ENCODE data around the gene NME9.

NME9 gene

GRCh38 chr3:138361561-138361971 is 31.9 kb upstream of the NME9 start:
- no peak for DNase-seq

GRCh38 chr3:138360869-138361525 is 31.3 kb upstream of the NME9 start:
- DNase-seq: no peak

GRCh38 chr3:138359919-138360868 is 30.5 kb upstream of the NME9 start:
- peak in 1 of 2 experiments; percentile 26 for DNase-seq

GRCh38 chr3:138359148-138359918 is 29.7 kb upstream of the NME9 start:
- no peak for DNase-seq

- DNase-seq: no peak
These were observed 27.2 kb upstream of the NME9 start for GRCh38 chr3:138356730-138357405.

GRCh38 chr3:138355071-138355470 is 25.4 kb upstream of the NME9 start:
- DNase-seq: no peak

GRCh38 chr3:138354376-138354775 is 24.7 kb upstream of the NME9 start:
- DNase-seq: no peak

GRCh38 chr3:138351916-138352550 is 22.4 kb upstream of the NME9 start:
- DNase-seq: no peak

- DNase-seq: no peak
These were observed 21.5 kb upstream of the NME9 start for GRCh38 chr3:138351151-138351550.

- DNase-seq: no peak
These were observed 20.4 kb upstream of the NME9 start for GRCh38 chr3:138349926-138350665.

GRCh38 chr3:138348754-138349739 is 19.4 kb upstream of the NME9 start:
- no peak for DNase-seq

- DNase-seq: no peak
These were observed 18.5 kb upstream of the NME9 start, which contains the start of gene MRAS for GRCh38 chr3:138347960-138348753. MRAS (plus strand) TSS chr3:138348579; CDS start chr3:138372884, 24,305 bp downstream.

GRCh38 chr3:138344754-138345153 is 15.1 kb upstream of the NME9 start:
- no peak for DNase-seq

GRCh38 chr3:138340511-138340910 is 10.9 kb upstream of the NME9 start:
- no peak for DNase-seq

GRCh38 chr3:138338811-138339210 is 9.2 kb upstream of the NME9 start:
- no peak for DNase-seq

GRCh38 chr3:138338244-138338643 is 8.6 kb upstream of the NME9 start:
- no peak for DNase-seq

GRCh38 chr3:138336454-138336999 is 6.9 kb upstream of the NME9 start:
- no peak for DNase-seq

- DNase-seq: no peak
These were observed 5.0 kb upstream of the NME9 start for GRCh38 chr3:138334608-138335007.

Data from SHP77 (cell line).